CD14-positive monocyte (primary cell): ENCODE measurements around the gene IL16. TPM values are rescaled to one million over a fixed set of nuclear protein-coding genes. Genes with fewer than 3 reads are reported as not detected.

Experiments
- DNase-seq, 3 donors: peaks; one replicate each; pipeline ENCODE4 v3.0.0-alpha.2; 2011 to 2022
- H2AFZ ChIP-seq: 2 replicates; pipeline ENCODE4 v1.6.0; 2012; ENCODE audit warnings: mild to moderate bottlenecking, low read depth, low read length, inconsistent platforms; ENCODE audit not compliant: insufficient read depth, poor library complexity, severe bottlenecking
- H3K27ac ChIP-seq, 2 donors: 1 replicate in 1 of 2; 2 replicates in 1 of 2; pipeline ENCODE4 v1.5.1; 2012 to 2013; ENCODE audit warnings: low read length in 2 of 2, control low read depth in 1 of 2, inconsistent platforms in 1 of 2, low read depth in 1 of 2, mild to moderate bottlenecking in 1 of 2
- H3K27me3 ChIP-seq, 2 donors: one replicate each; pipeline versions ENCODE4 v1.6.0 to v1.6.1; 2011 to 2013; ENCODE audit warnings: low read length in 2 of 2; ENCODE audit not compliant: control insufficient read depth in 2 of 2, insufficient read depth in 2 of 2
- H3K36me3 ChIP-seq, 2 donors: replicated peaks in 1 of 2; 1 replicate in 1 of 2; 2 replicates in 1 of 2; pipeline versions ENCODE4 v1.5.1 to v1.6.1; 2012 to 2013; ENCODE audit warnings: low read length in 2 of 2, control low read depth in 1 of 2, inconsistent platforms in 1 of 2, mild to moderate bottlenecking in 1 of 2; ENCODE audit not compliant: insufficient read depth in 2 of 2, control insufficient read depth in 1 of 2
- H3K4me1 ChIP-seq, 2 donors: 1 replicate in 1 of 2; 2 replicates in 1 of 2; pipeline versions ENCODE4 v1.5.1 to v1.6.1; 2012 to 2013; ENCODE audit warnings: low read length in 2 of 2, control low read depth in 1 of 2, inconsistent platforms in 1 of 2, mild to moderate bottlenecking in 1 of 2, moderate library complexity in 1 of 2; ENCODE audit not compliant: insufficient read depth in 2 of 2, control insufficient read depth in 1 of 2
- H3K4me2 ChIP-seq: replicated peaks from 2 replicates; pipeline ENCODE3; 2012; ENCODE audit warnings: low read length, moderate library complexity, mild to moderate bottlenecking; ENCODE audit not compliant: poor library complexity, severe bottlenecking; ENCODE audit errors: extremely low read depth
- H3K4me3 ChIP-seq, 3 experiments: fragments of 200-600 bp in 1 of 3; sonication (generic) in 1 of 3; replicated peaks in 1 of 3; 1 replicate in 2 of 3; 2 replicates in 1 of 3; pipeline ENCODE4 v1.5.1; 2011 to 2013; ENCODE audit warnings: low read length in 3 of 3, mild to moderate bottlenecking in 3 of 3, control low read depth in 2 of 3, low read depth in 2 of 3, inconsistent platforms in 1 of 3, moderate library complexity in 1 of 3
- H3K79me2 ChIP-seq: 2 replicates; pipeline ENCODE4 v1.6.0; 2012; ENCODE audit warnings: mild to moderate bottlenecking, control low read depth, inconsistent platforms, low read length, moderate library complexity; ENCODE audit not compliant: insufficient read depth
- H3K9ac ChIP-seq: 2 replicates; pipeline ENCODE4 v1.6.0; 2017; ENCODE audit warnings: low read length, mild to moderate bottlenecking; ENCODE audit not compliant: insufficient read depth, poor library complexity, severe bottlenecking
- H3K9me3 ChIP-seq, 2 donors: replicated peaks in 1 of 2; 1 replicate in 1 of 2; 2 replicates in 1 of 2; pipeline versions ENCODE4 v1.5.1 to v1.6.1; 2012 to 2013; ENCODE audit warnings: low read length in 2 of 2, control low read depth in 1 of 2; ENCODE audit not compliant: control insufficient read depth in 1 of 2, insufficient read depth in 1 of 2
- H4K20me1 ChIP-seq: 2 replicates; pipeline ENCODE4 v1.6.0; 2012; ENCODE audit warnings: mild to moderate bottlenecking, low read length, control low read depth, moderate library complexity; ENCODE audit not compliant: insufficient read depth
- H3K27ac Mint-ChIP-seq, 7 donors: one replicate each; pipeline ENCODE4 v1.8.0; 2020; ENCODE audit warnings: mild to moderate bottlenecking in 7 of 7, mixed read lengths in 7 of 7, moderate library complexity in 6 of 7, inconsistent platforms in 2 of 7
- H3K27me3 Mint-ChIP-seq, 3 donors: one replicate each; pipeline ENCODE4 v1.8.0; 2021 to 2022; ENCODE audit warnings: low read depth in 3 of 3, mild to moderate bottlenecking in 3 of 3, mixed read lengths in 3 of 3, moderate library complexity in 3 of 3, inconsistent platforms in 1 of 3
- H3K36me3 Mint-ChIP-seq, 2 donors: one replicate each; pipeline ENCODE4 v1.8.0; 2020; ENCODE audit warnings: mixed read lengths in 2 of 2, inconsistent platforms in 1 of 2, mild to moderate bottlenecking in 1 of 2
- H3K4me1 Mint-ChIP-seq: one replicate; pipeline ENCODE4 v1.8.0; 2020; ENCODE audit warnings: mild to moderate bottlenecking, mixed read lengths
- H3K4me3 Mint-ChIP-seq, 2 donors: one replicate each; pipeline ENCODE4 v1.8.0; 2020; ENCODE audit warnings: mild to moderate bottlenecking in 2 of 2, mixed read lengths in 2 of 2, moderate library complexity in 1 of 2
- H3K9me3 Mint-ChIP-seq, 7 donors: one replicate each; pipeline ENCODE4 v1.8.0; 2020 to 2022; ENCODE audit warnings: mixed read lengths in 7 of 7, mild to moderate bottlenecking in 6 of 7, moderate library complexity in 6 of 7, inconsistent platforms in 2 of 7
- CTCF ChIP-seq: fragments of 200-600 bp; IDR thresholded peaks from one replicate; pipeline ENCODE4 v1.8.0; 2022; ENCODE audit warnings: antibody characterized with exemption, mild to moderate bottlenecking
- WGBS: methylation state at CpG from one replicate; pipeline ENCODE4 v1.1.5; 2013; ENCODE audit warnings: missing lambda C conversion rate; ENCODE audit not compliant: insufficient coverage; 5-methylcytosine and 5-hydroxymethylcytosine counted together
- intact Hi-C, 2 donors: fragments of 100-400 bp; cut with micrococcal nuclease; formaldehyde crosslinking; loops; one replicate each; pipeline versions ENCODE4 v1.15.0 to v1.15.1; 2023
- polyA plus RNA-seq, 3 donors: library from polyadenylated mRNA; depleted of rRNA in 1 of 3; unstranded in 2 of 3; stranded (reverse) in 1 of 3; fragments of 300-500 nt in 2 of 3; fragments of >200 nt in 1 of 3; fragmentation: Illumina TruSeq in 2 of 3; gene quantifications; 1 replicate in 2 of 3; 2 replicates in 1 of 3; pipeline ENCODE4 v1.2.3, GENCODE V29; 2012 to 2021

Gene IL16
- polyA plus RNA-seq, 3 donors, result 64.8 to 95.1 (median 71.5) TPM

- Histone ChIP-seq H3K4me1 (no peaks in the 10 kb centered on the region), H3K79me2 (no peaks in the 10 kb centered on the region), H3K27me3 (no peaks in the 10 kb centered on the region), H3K4me3 (no peak overlapping the region), H3K27ac (no peak overlapping the region), H3K9me3 (no peaks in the 10 kb centered on the region), H3K36me3 (no peaks in the 10 kb centered on the region), H3K9ac (no peak overlapping the region), H2AFZ (no peak overlapping the region), H4K20me1 (no peaks in the 10 kb centered on the region), H3K4me2 (no peak overlapping the region)
- Mint-ChIP-seq H3K36me3 (no peaks in the 10 kb centered on the region), H3K4me3 (no peak overlapping the region), H3K4me1 (no peaks in the 10 kb centered on the region), H3K27ac (no peak overlapping the region), H3K27me3 (peaks cover 0 to 6% (median 0%) of the 10 kb centered on the region in 3 donors), H3K9me3 (no peaks in the 10 kb centered on the region)
- 92% methylated on average over 5 of the region's 7 CpGs for WGBS
- no peak for TF ChIP-seq CTCF
- DNase-seq, result no peak
- intact Hi-C loops, result no loop called here
Measured at GRCh38 chr15:81361891-81362290, 165.2 kb downstream of the IL16 start.

- no peaks in the 10 kb centered on the region for H3K36me3 Mint-ChIP-seq
- no peak for TF ChIP-seq CTCF
- DNase-seq, result no peak
Measured at GRCh38 chr15:81362790-81363189, 166.1 kb downstream of the IL16 start.

More at GRCh38 chr15:81362790-81363189, 166.1 kb downstream of the IL16 start:
- no peak overlapping the region for H3K27ac ChIP-seq
- intact Hi-C loops, result no loop called here
- H3K4me3 Mint-ChIP-seq, result no peak overlapping the region
- no peaks in the 10 kb centered on the region for H3K4me1 ChIP-seq
- H3K4me2 ChIP-seq, result no peak overlapping the region
- peaks cover 0 to 6% (median 0%) of the 10 kb centered on the region in 3 donors for H3K27me3 Mint-ChIP-seq
- H4K20me1 ChIP-seq, result no peaks in the 10 kb centered on the region
- H3K9ac ChIP-seq, result no peak overlapping the region
- H3K9me3 ChIP-seq, result no peaks in the 10 kb centered on the region
- 77% methylated on average over 6 of the region's 11 CpGs for WGBS
- peaks cover 2% of the 10 kb centered on the region for H3K4me1 Mint-ChIP-seq
- peak overlapping the region in 1 of 7 donors; percentile 20 for H3K27ac Mint-ChIP-seq
- H2AFZ ChIP-seq, result no peak overlapping the region
- no peaks in the 10 kb centered on the region for H3K27me3 ChIP-seq
- H3K4me3 ChIP-seq, result no peak overlapping the region
- no peaks in the 10 kb centered on the region for H3K79me2 ChIP-seq
- H3K36me3 ChIP-seq, result no peaks in the 10 kb centered on the region
- H3K9me3 Mint-ChIP-seq, result no peaks in the 10 kb centered on the region
